Neural cell (in vitro differentiated cells): ENCODE measurements around the gene LCAT. TPM values are rescaled to one million over a fixed set of nuclear protein-coding genes. Genes with fewer than 3 reads are reported as not detected.

Experiments used
- H2AFZ ChIP-seq: fragments of 200-600, 300-800 bp; sonication (generic), shearing (Covaris generic); 2 replicates; pipeline ENCODE4 v1.6.0; 2014; ENCODE audit warnings: low read depth, mild to moderate bottlenecking, antibody characterized with exemption, low read length, moderate library complexity
- H3F3A ChIP-seq: fragments of 200-600 bp; shearing (Covaris generic); 2 replicates; pipeline ENCODE4 v1.6.1; 2016; ENCODE audit warnings: mild to moderate bottlenecking, moderate library complexity, mixed read lengths, antibody characterized with exemption, low read length; ENCODE audit not compliant: insufficient read depth, poor library complexity, severe bottlenecking
- H3K27ac ChIP-seq: fragments of 200-600, 300-800 bp; sonication (generic), shearing (Covaris generic); 2 replicates; pipeline ENCODE4 v1.5.1; 2014; ENCODE audit warnings: mild to moderate bottlenecking, low read length, moderate library complexity
- H3K27me3 ChIP-seq: fragments of 300-800, 200-600 bp; sonication (generic), shearing (Covaris generic); 2 replicates; pipeline ENCODE4 v1.6.0; 2014; ENCODE audit warnings: mild to moderate bottlenecking, low read depth, low read length, moderate library complexity; ENCODE audit not compliant: insufficient read depth
- H3K36me3 ChIP-seq: fragments of 300-800, 200-600 bp; sonication (generic), shearing (Covaris generic); 2 replicates; pipeline ENCODE4 v1.5.1; 2014; ENCODE audit warnings: mild to moderate bottlenecking, antibody characterized with exemption, low read length, moderate library complexity; ENCODE audit not compliant: insufficient read depth
- H3K4me2 ChIP-seq: fragments of 300-800, 200-600 bp; sonication (generic), shearing (Covaris generic); 2 replicates; pipeline ENCODE4 v1.6.0; 2014; ENCODE audit warnings: mild to moderate bottlenecking, low read length
- H3K4me3 ChIP-seq: fragments of 300-800, 200-600 bp; sonication (generic), shearing (Covaris generic); 2 replicates; pipeline ENCODE4 v1.5.1; 2014; ENCODE audit warnings: mild to moderate bottlenecking, low read length, moderate library complexity
- H3K79me2 ChIP-seq: fragments of 200-600 bp; shearing (Covaris generic); replicated peaks from 2 replicates; pipeline ENCODE4 v1.6.0; 2014; ENCODE audit warnings: mild to moderate bottlenecking, low read length, moderate library complexity; ENCODE audit not compliant: insufficient read depth
- H3K9ac ChIP-seq: fragments of 300-800, 200-600 bp; sonication (generic), shearing (Covaris generic); 2 replicates; pipeline ENCODE4 v1.6.1; 2016; ENCODE audit warnings: mild to moderate bottlenecking, low read length, mixed read lengths
- H3K9me2 ChIP-seq: fragments of 200-600 bp; shearing (Covaris generic); 2 replicates; pipeline ENCODE4 v1.6.1; 2016; ENCODE audit warnings: mild to moderate bottlenecking, low read length, mixed read lengths; ENCODE audit not compliant: insufficient read depth
- H3K9me3 ChIP-seq: fragments of 200-600, 300-800 bp; sonication (generic), shearing (Covaris generic); 2 replicates; pipeline ENCODE4 v1.6.1; 2016; ENCODE audit warnings: mild to moderate bottlenecking, mixed run types, low read length, moderate library complexity, mixed read lengths
- H4K20me1 ChIP-seq: fragments of 200-600 bp; shearing (Covaris generic); 2 replicates; pipeline ENCODE4 v1.6.1; 2016; ENCODE audit warnings: mild to moderate bottlenecking, mixed run types; ENCODE audit not compliant: insufficient read depth
- EP300 ChIP-seq: fragments of 450-650 bp; conservative IDR thresholded peaks from 2 replicates; pipeline ENCODE4 v1.6.1; 2014; ENCODE audit warnings: antibody characterized with exemption, mild to moderate bottlenecking, moderate library complexity; ENCODE audit not compliant: poor library complexity, severe bottlenecking
- EZH2 ChIP-seq: fragments of 200-600, 300-800 bp; shearing (Covaris generic), sonication (generic); IDR thresholded peaks from 2 replicates; pipeline ENCODE4 v1.6.1; 2014; ENCODE audit warnings: antibody characterized with exemption, low read length, borderline replicate concordance, mild to moderate bottlenecking; ENCODE audit not compliant: insufficient read depth, poor library complexity, severe bottlenecking
- MXI1 ChIP-seq: fragments of 450-650 bp; conservative IDR thresholded peaks from 2 replicates; pipeline ENCODE4 v1.6.1; 2014; ENCODE audit warnings: antibody characterized with exemption, mild to moderate bottlenecking; ENCODE audit not compliant: poor library complexity, severe bottlenecking
- POLR2AphosphoS5 ChIP-seq: IDR thresholded peaks from 2 replicates; pipeline ENCODE4 v1.6.1; 2012
- RAD21 ChIP-seq: fragments of 450-650 bp; conservative IDR thresholded peaks from 2 replicates; pipeline ENCODE4 v1.6.1; 2014; ENCODE audit warnings: antibody characterized with exemption, mild to moderate bottlenecking, moderate library complexity
- SMC3 ChIP-seq: fragments of 450-650 bp; conservative IDR thresholded peaks from 2 replicates; pipeline ENCODE4 v1.6.1; 2014; ENCODE audit warnings: antibody characterized with exemption, mild to moderate bottlenecking, moderate library complexity; ENCODE audit not compliant: poor library complexity
- TAF1 ChIP-seq: IDR thresholded peaks from 2 replicates; pipeline ENCODE4 v1.6.1; 2012; ENCODE audit warnings: low read depth
- polyA plus RNA-seq: library from polyadenylated mRNA; depleted of rRNA; stranded (reverse); fragments of >200 nt; gene quantifications from 2 replicates; pipeline ENCODE4 v1.2.3, GENCODE V29; 2014
- TF ChIP-seq, protein P1 (sequence below): IDR thresholded peaks from 2 replicates; pipeline ENCODE4 v1.6.1; 2012; ENCODE audit warnings: borderline replicate concordance
- TF ChIP-seq, protein P2 (sequence below): fragments of 450-650 bp; IDR thresholded peaks from 2 replicates; pipeline ENCODE4 v1.5.1; 2014; ENCODE audit warnings: antibody characterized with exemption, mild to moderate bottlenecking, moderate library complexity; ENCODE audit not compliant: poor library complexity, severe bottlenecking

The LCAT gene
- polyA plus RNA-seq, 1 donor from 2014 or later: 0.32 TPM

DNA sequence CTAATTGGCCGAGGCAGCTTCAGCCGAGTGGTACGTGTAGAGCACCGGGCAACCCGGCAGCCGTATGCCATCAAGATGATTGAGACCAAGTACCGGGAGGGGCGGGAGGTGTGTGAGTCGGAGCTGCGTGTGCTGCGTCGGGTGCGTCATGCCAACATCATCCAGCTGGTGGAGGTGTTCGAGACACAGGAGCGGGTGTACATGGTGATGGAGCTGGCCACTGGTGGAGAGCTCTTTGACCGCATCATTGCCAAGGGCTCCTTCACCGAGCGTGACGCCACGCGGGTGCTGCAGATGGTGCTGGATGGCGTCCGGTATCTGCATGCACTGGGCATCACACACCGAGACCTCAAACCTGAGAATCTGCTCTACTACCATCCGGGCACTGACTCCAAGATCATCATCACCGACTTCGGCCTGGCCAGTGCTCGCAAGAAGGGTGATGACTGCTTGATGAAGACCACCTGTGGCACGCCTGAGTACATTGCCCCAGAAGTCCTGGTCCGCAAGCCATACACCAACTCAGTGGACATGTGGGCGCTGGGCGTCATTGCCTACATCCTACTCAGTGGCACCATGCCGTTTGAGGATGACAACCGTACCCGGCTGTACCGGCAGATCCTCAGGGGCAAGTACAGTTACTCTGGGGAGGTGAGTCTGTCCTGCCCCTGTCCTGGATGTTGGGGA is 34.7 kb downstream of the LCAT start:
- Histone ChIP-seq H3K36me3 (no peaks in the 10 kb centered on the region), H3K79me2 (no peaks in the 10 kb centered on the region), H3F3A (no peaks in the 10 kb centered on the region), H3K4me2 (no peak overlapping the region), H4K20me1 (no peaks in the 10 kb centered on the region), H3K9me3 (no peaks in the 10 kb centered on the region), H3K27me3 (no peaks in the 10 kb centered on the region), H3K9me2 (no peaks in the 10 kb centered on the region), H3K4me3 (no peak overlapping the region), H2AFZ (no peak overlapping the region), H3K9ac (no peak overlapping the region), H3K27ac (no peak overlapping the region)
- TF ChIP-seq POLR2AphosphoS5 (no peak), MXI1 (no peak), EP300 (no peak), SMC3 (no peak), TAF1 (no peak)
- TF ChIP-seq, protein P1, sequence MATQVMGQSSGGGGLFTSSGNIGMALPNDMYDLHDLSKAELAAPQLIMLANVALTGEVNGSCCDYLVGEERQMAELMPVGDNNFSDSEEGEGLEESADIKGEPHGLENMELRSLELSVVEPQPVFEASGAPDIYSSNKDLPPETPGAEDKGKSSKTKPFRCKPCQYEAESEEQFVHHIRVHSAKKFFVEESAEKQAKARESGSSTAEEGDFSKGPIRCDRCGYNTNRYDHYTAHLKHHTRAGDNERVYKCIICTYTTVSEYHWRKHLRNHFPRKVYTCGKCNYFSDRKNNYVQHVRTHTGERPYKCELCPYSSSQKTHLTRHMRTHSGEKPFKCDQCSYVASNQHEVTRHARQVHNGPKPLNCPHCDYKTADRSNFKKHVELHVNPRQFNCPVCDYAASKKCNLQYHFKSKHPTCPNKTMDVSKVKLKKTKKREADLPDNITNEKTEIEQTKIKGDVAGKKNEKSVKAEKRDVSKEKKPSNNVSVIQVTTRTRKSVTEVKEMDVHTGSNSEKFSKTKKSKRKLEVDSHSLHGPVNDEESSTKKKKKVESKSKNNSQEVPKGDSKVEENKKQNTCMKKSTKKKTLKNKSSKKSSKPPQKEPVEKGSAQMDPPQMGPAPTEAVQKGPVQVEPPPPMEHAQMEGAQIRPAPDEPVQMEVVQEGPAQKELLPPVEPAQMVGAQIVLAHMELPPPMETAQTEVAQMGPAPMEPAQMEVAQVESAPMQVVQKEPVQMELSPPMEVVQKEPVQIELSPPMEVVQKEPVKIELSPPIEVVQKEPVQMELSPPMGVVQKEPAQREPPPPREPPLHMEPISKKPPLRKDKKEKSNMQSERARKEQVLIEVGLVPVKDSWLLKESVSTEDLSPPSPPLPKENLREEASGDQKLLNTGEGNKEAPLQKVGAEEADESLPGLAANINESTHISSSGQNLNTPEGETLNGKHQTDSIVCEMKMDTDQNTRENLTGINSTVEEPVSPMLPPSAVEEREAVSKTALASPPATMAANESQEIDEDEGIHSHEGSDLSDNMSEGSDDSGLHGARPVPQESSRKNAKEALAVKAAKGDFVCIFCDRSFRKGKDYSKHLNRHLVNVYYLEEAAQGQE: no peak
- TF ChIP-seq, protein P2, sequence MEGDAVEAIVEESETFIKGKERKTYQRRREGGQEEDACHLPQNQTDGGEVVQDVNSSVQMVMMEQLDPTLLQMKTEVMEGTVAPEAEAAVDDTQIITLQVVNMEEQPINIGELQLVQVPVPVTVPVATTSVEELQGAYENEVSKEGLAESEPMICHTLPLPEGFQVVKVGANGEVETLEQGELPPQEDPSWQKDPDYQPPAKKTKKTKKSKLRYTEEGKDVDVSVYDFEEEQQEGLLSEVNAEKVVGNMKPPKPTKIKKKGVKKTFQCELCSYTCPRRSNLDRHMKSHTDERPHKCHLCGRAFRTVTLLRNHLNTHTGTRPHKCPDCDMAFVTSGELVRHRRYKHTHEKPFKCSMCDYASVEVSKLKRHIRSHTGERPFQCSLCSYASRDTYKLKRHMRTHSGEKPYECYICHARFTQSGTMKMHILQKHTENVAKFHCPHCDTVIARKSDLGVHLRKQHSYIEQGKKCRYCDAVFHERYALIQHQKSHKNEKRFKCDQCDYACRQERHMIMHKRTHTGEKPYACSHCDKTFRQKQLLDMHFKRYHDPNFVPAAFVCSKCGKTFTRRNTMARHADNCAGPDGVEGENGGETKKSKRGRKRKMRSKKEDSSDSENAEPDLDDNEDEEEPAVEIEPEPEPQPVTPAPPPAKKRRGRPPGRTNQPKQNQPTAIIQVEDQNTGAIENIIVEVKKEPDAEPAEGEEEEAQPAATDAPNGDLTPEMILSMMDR: no peak

DNA sequence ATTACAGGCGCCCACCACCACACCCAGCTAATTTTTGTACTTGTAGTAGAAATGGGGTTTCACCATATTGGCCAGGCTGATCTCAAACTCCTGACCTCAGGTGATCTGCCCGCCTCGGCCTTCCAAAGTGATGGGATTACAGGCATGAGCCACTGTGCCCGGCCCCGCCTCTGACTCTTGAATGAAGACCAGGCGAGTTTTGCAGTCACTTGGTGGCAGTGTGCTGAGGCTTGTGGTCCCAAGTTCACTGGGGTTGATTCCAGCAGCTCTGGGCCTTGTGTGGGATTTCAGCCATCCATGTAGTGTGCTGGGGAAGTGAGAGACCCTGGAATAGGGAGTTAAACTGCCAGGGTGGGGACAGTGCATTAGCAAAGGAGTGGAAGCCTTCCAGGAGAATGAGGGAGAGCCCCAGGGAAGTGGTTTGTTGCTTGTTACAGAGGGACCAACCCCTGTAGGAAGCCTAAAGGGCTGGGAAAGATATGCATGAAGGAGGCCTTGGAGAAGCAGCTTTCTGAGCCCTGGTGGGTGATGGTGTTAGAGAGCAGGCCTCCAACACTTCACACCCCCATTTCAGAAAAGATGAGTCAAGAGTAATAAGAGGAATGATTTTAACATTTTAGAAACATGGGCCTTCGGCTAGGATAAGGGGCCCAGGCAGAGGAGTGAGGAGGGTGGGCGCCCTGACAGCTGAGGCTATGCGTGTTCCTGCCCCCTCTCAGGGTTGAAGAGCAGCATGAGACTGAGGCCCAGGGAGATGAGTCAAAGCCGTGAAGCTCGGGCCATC is 36.3 kb downstream of the LCAT start:
- Histone ChIP-seq H3K9ac (no peak overlapping the region), H3K4me3 (no peak overlapping the region), H3K27me3 (no peaks in the 10 kb centered on the region), H3K27ac (no peak overlapping the region), H3K4me2 (no peak overlapping the region), H3K36me3 (no peaks in the 10 kb centered on the region), H4K20me1 (no peaks in the 10 kb centered on the region), H3F3A (no peaks in the 10 kb centered on the region), H3K9me2 (no peaks in the 10 kb centered on the region), H3K9me3 (no peaks in the 10 kb centered on the region), H3K79me2 (no peaks in the 10 kb centered on the region), H2AFZ (no peak overlapping the region)
- no peak for TF ChIP-seq SMC3
- no peak for TF ChIP-seq EZH2
- TF ChIP-seq, protein P2: no peak
- no peak for TF ChIP-seq MXI1
- TF ChIP-seq TAF1: no peak
- no peak for TF ChIP-seq RAD21
- no peak for TF ChIP-seq EP300
- no peak for TF ChIP-seq POLR2AphosphoS5
- TF ChIP-seq, protein P1: no peak
